Loucy (cell line): ENCODE measurements around the gene MGLL.

Experiments used
- H2AFZ ChIP-seq: fragments of 200-600 bp; sonication (generic); 2 replicates; pipeline ENCODE4 v1.6.0; 2016; ENCODE audit warnings: antibody characterized with exemption, mild to moderate bottlenecking, low read length, moderate library complexity
- H3F3A ChIP-seq: fragments of 200-600 bp; 2 replicates; pipeline ENCODE4 v1.6.0; 2016; ENCODE audit warnings: antibody characterized with exemption, low read depth, mild to moderate bottlenecking
- H3K27me3 ChIP-seq: fragments of 200-600 bp; sonication (generic); 2 replicates; pipeline ENCODE4 v1.6.1; 2014; ENCODE audit warnings: low read length, mild to moderate bottlenecking; ENCODE audit not compliant: insufficient read depth, poor library complexity, severe bottlenecking
- H3K36me3 ChIP-seq: fragments of 200-600 bp; sonication (generic); 2 replicates; pipeline ENCODE4 v1.6.1; 2016; ENCODE audit warnings: low read length; ENCODE audit not compliant: insufficient read depth
- H3K4me1 ChIP-seq: fragments of 200-600 bp; sonication (generic); 2 replicates; pipeline ENCODE4 v1.5.1; 2014; ENCODE audit warnings: low read length, mild to moderate bottlenecking; ENCODE audit not compliant: insufficient read depth, poor library complexity, severe bottlenecking
- H3K4me2 ChIP-seq: fragments of 200-600 bp; sonication (generic); 2 replicates; pipeline ENCODE4 v1.6.0; 2014; ENCODE audit warnings: antibody characterized with exemption, low read length, low read depth, mild to moderate bottlenecking; ENCODE audit not compliant: poor library complexity, severe bottlenecking
- H3K4me3 ChIP-seq: fragments of 200-600 bp; sonication (generic); 2 replicates; pipeline ENCODE4 v1.5.1; 2014; ENCODE audit warnings: low read length, mild to moderate bottlenecking, mixed read lengths; ENCODE audit not compliant: poor library complexity, severe bottlenecking
- H3K79me2 ChIP-seq: fragments of 200-600 bp; sonication (generic); 2 replicates; pipeline ENCODE4 v1.6.1; 2014; ENCODE audit warnings: low read length; ENCODE audit not compliant: insufficient read depth
- H3K9ac ChIP-seq: fragments of 200-600 bp; sonication (generic); 2 replicates; pipeline ENCODE4 v1.6.0; 2014; ENCODE audit warnings: mild to moderate bottlenecking, low read depth, low read length, moderate library complexity; ENCODE audit not compliant: poor library complexity, severe bottlenecking
- H3K9me2 ChIP-seq: fragments of 200-600 bp; sonication (generic); replicated peaks from 2 replicates; pipeline ENCODE4 v1.6.1; 2016; ENCODE audit warnings: low read depth, low read length, mixed read lengths
- H3K9me3 ChIP-seq: fragments of 200-600 bp; sonication (generic); 2 replicates; pipeline ENCODE4 v1.6.1; 2014; ENCODE audit warnings: mild to moderate bottlenecking, antibody characterized with exemption, low read length, low read depth; ENCODE audit not compliant: insufficient read depth
- H4K20me1 ChIP-seq: fragments of 200-600 bp; sonication (generic); 2 replicates; pipeline ENCODE4 v1.6.0; 2014; ENCODE audit warnings: antibody characterized with exemption, low read length, mild to moderate bottlenecking; ENCODE audit not compliant: insufficient read depth, poor library complexity, severe bottlenecking
- CTCF ChIP-seq: fragments of 200-600 bp; sonication (generic); conservative IDR thresholded peaks from 2 replicates; pipeline ENCODE4 v1.5.1; 2014; ENCODE audit warnings: mild to moderate bottlenecking, antibody characterized with exemption, low read length
- EZH2phosphoT487 ChIP-seq: fragments of 200-600 bp; IDR thresholded peaks from 2 replicates; pipeline ENCODE4 v1.6.1; 2018; ENCODE audit warnings: antibody characterized with exemption, mild to moderate bottlenecking, moderate library complexity, borderline replicate concordance

Gene MGLL

DNA sequence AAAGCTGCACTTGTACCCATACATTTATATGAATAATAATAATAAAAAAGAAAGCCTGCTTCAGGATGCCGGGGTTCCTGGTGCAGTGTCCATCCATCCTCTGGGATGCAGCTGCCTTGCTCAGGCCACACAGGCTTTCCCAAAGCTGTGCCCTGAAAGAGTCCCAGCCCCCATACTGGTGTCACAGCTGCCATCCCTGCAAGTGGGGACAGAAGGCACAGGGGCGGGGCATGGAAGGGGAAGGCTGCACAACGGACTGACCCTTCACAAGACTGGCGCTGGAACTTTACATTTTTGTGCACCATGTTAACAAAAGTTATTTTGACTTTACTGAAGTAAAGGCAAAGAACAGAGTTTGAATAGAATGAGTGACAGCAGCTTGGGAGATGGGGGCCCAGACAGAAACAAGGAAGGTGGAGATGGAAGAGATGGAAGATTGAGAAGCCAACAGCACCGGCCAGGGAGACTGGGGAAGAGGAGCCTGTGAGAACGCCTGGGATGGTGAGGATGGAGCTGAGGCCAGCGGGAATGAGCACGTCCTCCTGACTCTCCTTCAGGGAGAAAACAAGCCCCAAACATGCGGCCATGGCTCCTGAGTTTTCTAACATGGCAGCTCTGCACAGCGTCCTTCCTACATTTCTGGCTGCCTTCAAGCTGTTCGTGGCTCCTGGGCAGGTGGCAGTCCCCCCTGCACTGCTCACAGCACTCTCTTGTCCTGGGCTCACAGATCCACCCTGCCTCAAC lies 76.5 kb downstream of the MGLL start:
- H3K36me3 ChIP-seq = peaks cover 45% of the 10 kb centered on the region; the same call in 1 of the 2 replicates
- TF ChIP-seq CTCF (no peak), EZH2phosphoT487 (no peak)
- peaks cover 82% of the 10 kb centered on the region for H3K79me2 ChIP-seq
- peaks cover 19% of the 10 kb centered on the region for H3K4me1 ChIP-seq
- no peak overlapping the region for H3K4me3 ChIP-seq
- no peaks in the 10 kb centered on the region for H4K20me1 ChIP-seq
- no peaks in the 10 kb centered on the region for H3K9me3 ChIP-seq
- no peaks in the 10 kb centered on the region for H3K9me2 ChIP-seq
- no peaks in the 10 kb centered on the region for H3K27me3 ChIP-seq
- no peak overlapping the region for H2AFZ ChIP-seq
- no peak overlapping the region for H3K9ac ChIP-seq
- no peaks in the 10 kb centered on the region for H3F3A ChIP-seq
- H3K4me2 ChIP-seq = no peak overlapping the region

GRCh38 chr3:127744875-127745274 lies 77.4 kb downstream of the MGLL start:
- TF ChIP-seq EZH2phosphoT487 (no peak), CTCF (no peak)
- peaks cover 3% of the 10 kb centered on the region for H4K20me1 ChIP-seq
- H3K9me2 ChIP-seq = no peaks in the 10 kb centered on the region
- H3F3A ChIP-seq = no peaks in the 10 kb centered on the region
- no peak overlapping the region for H2AFZ ChIP-seq
- peaks cover 15% of the 10 kb centered on the region for H3K4me1 ChIP-seq
- H3K4me2 ChIP-seq = no peak overlapping the region
- H3K4me3 ChIP-seq = no peak overlapping the region
- H3K9ac ChIP-seq = no peak overlapping the region
- peaks cover 89% of the 10 kb centered on the region for H3K79me2 ChIP-seq
- peaks cover 46% of the 10 kb centered on the region; the same call in 1 of the 2 replicates for H3K36me3 ChIP-seq
- H3K9me3 ChIP-seq = no peaks in the 10 kb centered on the region
- H3K27me3 ChIP-seq = no peaks in the 10 kb centered on the region

- H3K27me3 ChIP-seq = no peaks in the 10 kb centered on the region
- H3K36me3 ChIP-seq = peaks cover 46% of the 10 kb centered on the region; the same call in 1 of the 2 replicates
- H3F3A ChIP-seq = no peaks in the 10 kb centered on the region
- H3K4me3 ChIP-seq = no peak overlapping the region
- peaks cover 6% of the 10 kb centered on the region for H4K20me1 ChIP-seq
- no peaks in the 10 kb centered on the region for H3K9me3 ChIP-seq
- no peak overlapping the region for H3K4me2 ChIP-seq
- H2AFZ ChIP-seq = no peak overlapping the region
- no peaks in the 10 kb centered on the region for H3K9me2 ChIP-seq
- TF ChIP-seq EZH2phosphoT487 (no peak), CTCF (no peak)
- peaks cover 84% of the 10 kb centered on the region for H3K79me2 ChIP-seq
- no peak overlapping the region for H3K9ac ChIP-seq
- H3K4me1 ChIP-seq = peaks cover 15% of the 10 kb centered on the region
Measured at GRCh38 chr3:127744253-127744815, 78.0 kb downstream of the MGLL start.
